ENCODE data around the gene PDE11A. TPM values are rescaled to one million over a fixed set of nuclear protein-coding genes. Genes with fewer than 3 reads are reported as not detected.

PDE11A gene
- total and polyA plus RNA-seq, 2 of the 13 experiments (the other 11 are each of a cell fraction or from before 2014, with no cell fraction given): 1.2 to 1.7 TPM

DNA sequence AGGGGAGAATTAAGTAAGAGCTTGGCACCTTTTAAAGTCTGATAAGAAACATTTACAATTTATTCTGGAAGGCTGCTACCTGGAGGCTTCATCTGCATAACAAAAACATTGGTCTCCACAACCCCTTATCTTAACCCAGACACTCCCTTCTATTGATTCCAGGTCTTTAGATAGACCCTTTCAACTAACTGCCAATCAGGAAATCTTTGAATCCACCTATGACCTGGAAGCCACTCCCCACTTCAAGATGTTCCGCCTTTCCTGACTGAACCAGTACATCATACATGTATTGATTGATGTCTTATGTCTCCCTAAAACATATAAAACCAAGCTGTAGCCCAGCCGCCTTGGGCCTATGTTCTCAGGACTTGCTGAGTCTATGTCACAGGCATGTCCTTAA, 390.6 kb downstream of the PDE11A start:
- H3K9me3 ChIP-seq (ENCODE audit: low read length): no peaks in the 10 kb centered on the region
- no peak overlapping the region for H3K27ac ChIP-seq (ENCODE audit: extremely low read length, insufficient read depth, low read length)
- POLR2A ChIA-PET: no interaction called here
- no peak overlapping the region for H3K4me2 ChIP-seq (ENCODE audit: low read depth, low read length)
- H3K36me3 ChIP-seq (replicated peaks in 1 of 2; ENCODE audit: control insufficient read depth in 1 of 2, insufficient read depth in 2 of 2, low read length in 2 of 2): no peaks in the 10 kb centered on the region
- in situ Hi-C loops (cut with HindIII; ENCODE audit: extremely low pct_ligation_motif_present, low pct_unique_long_range_greater_than_20kb) (no loop called here), intact Hi-C loops (cut with micrococcal nuclease; ENCODE audit: unreplicated experiment) (no loop called here)
- CTCF ChIA-PET (ENCODE audit: low intra/inter-chr PET ratio, low total read pairs): no interaction called here
- DNase-seq (ENCODE audit: low spot score) (no peak), ATAC-seq (no peak), FAIRE-seq (no peak)
- no peaks in the 10 kb centered on the region for H4K20me1 ChIP-seq (ENCODE audit: insufficient read depth, low read length)
- WGBS (ENCODE audit: low lambda C conversion rate): 94% methylated on average over 2 of the region's 2 CpGs
- no peaks in the 10 kb centered on the region for H3K79me2 ChIP-seq (ENCODE audit: insufficient read depth, low read length)
- H3K4me1 ChIP-seq (ENCODE audit: insufficient read depth, low read length): peaks cover 10% of the 10 kb centered on the region
- BruUV-seq (replicated peaks): no TSS peak
- H2AFZ ChIP-seq (ENCODE audit: low read length): no peak overlapping the region
- no peaks in the 10 kb centered on the region; a peak in 1 of 5 replicates for H3K27me3 ChIP-seq (ENCODE audit: control insufficient read depth in 1 of 2, insufficient read depth in 2 of 2, low read length in 2 of 2)
- H3K4me3 ChIP-seq (replicated peaks in 1 of 3; ENCODE audit: insufficient read depth in 1 of 3, low read depth in 2 of 3, low read length in 3 of 3): no peak overlapping the region
- no peak overlapping the region for H3K9ac ChIP-seq (ENCODE audit: insufficient read depth, low read depth, low read length)
- TF ChIP-seq MTF2 (CRISPR knock-in tag; IDR thresholded peaks at IDR 0.05; ENCODE audit: borderline replicate concordance): no peak
- TF ChIP-seq, protein P1, sequence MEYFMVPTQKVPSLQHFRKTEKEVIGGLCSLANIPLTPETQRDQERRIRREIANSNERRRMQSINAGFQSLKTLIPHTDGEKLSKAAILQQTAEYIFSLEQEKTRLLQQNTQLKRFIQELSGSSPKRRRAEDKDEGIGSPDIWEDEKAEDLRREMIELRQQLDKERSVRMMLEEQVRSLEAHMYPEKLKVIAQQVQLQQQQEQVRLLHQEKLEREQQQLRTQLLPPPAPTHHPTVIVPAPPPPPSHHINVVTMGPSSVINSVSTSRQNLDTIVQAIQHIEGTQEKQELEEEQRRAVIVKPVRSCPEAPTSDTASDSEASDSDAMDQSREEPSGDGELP (IDR thresholded peaks at IDR 0.05; ENCODE audit: borderline replicate concordance, low read depth): no peak
- no peak for TF ChIP-seq ZFP90 (CRISPR knock-in tag; IDR thresholded peaks at IDR 0.05; ENCODE audit: borderline replicate concordance)
- TF ChIP-seq, protein P2, sequence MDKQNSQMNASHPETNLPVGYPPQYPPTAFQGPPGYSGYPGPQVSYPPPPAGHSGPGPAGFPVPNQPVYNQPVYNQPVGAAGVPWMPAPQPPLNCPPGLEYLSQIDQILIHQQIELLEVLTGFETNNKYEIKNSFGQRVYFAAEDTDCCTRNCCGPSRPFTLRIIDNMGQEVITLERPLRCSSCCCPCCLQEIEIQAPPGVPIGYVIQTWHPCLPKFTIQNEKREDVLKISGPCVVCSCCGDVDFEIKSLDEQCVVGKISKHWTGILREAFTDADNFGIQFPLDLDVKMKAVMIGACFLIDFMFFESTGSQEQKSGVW (CRISPR knock-in tag; IDR thresholded peaks at IDR 0.05; ENCODE audit: borderline replicate concordance): no peak
- no peak for TF ChIP-seq RFXAP (CRISPR knock-in tag; IDR thresholded peaks at IDR 0.05; ENCODE audit: borderline replicate concordance)
- TF ChIP-seq, protein P3, sequence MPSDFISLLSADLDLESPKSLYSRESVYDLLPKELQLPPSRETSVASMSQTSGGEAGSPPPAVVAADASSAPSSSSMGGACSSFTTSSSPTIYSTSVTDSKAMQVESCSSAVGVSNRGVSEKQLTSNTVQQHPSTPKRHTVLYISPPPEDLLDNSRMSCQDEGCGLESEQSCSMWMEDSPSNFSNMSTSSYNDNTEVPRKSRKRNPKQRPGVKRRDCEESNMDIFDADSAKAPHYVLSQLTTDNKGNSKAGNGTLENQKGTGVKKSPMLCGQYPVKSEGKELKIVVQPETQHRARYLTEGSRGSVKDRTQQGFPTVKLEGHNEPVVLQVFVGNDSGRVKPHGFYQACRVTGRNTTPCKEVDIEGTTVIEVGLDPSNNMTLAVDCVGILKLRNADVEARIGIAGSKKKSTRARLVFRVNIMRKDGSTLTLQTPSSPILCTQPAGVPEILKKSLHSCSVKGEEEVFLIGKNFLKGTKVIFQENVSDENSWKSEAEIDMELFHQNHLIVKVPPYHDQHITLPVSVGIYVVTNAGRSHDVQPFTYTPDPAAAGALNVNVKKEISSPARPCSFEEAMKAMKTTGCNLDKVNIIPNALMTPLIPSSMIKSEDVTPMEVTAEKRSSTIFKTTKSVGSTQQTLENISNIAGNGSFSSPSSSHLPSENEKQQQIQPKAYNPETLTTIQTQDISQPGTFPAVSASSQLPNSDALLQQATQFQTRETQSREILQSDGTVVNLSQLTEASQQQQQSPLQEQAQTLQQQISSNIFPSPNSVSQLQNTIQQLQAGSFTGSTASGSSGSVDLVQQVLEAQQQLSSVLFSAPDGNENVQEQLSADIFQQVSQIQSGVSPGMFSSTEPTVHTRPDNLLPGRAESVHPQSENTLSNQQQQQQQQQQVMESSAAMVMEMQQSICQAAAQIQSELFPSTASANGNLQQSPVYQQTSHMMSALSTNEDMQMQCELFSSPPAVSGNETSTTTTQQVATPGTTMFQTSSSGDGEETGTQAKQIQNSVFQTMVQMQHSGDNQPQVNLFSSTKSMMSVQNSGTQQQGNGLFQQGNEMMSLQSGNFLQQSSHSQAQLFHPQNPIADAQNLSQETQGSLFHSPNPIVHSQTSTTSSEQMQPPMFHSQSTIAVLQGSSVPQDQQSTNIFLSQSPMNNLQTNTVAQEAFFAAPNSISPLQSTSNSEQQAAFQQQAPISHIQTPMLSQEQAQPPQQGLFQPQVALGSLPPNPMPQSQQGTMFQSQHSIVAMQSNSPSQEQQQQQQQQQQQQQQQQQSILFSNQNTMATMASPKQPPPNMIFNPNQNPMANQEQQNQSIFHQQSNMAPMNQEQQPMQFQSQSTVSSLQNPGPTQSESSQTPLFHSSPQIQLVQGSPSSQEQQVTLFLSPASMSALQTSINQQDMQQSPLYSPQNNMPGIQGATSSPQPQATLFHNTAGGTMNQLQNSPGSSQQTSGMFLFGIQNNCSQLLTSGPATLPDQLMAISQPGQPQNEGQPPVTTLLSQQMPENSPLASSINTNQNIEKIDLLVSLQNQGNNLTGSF (CRISPR knock-in tag; IDR thresholded peaks at IDR 0.05): no peak
- TF ChIP-seq ZMYM4 (CRISPR knock-in tag; IDR thresholded peaks at IDR 0.05): no peak
- TF ChIP-seq, protein P4, sequence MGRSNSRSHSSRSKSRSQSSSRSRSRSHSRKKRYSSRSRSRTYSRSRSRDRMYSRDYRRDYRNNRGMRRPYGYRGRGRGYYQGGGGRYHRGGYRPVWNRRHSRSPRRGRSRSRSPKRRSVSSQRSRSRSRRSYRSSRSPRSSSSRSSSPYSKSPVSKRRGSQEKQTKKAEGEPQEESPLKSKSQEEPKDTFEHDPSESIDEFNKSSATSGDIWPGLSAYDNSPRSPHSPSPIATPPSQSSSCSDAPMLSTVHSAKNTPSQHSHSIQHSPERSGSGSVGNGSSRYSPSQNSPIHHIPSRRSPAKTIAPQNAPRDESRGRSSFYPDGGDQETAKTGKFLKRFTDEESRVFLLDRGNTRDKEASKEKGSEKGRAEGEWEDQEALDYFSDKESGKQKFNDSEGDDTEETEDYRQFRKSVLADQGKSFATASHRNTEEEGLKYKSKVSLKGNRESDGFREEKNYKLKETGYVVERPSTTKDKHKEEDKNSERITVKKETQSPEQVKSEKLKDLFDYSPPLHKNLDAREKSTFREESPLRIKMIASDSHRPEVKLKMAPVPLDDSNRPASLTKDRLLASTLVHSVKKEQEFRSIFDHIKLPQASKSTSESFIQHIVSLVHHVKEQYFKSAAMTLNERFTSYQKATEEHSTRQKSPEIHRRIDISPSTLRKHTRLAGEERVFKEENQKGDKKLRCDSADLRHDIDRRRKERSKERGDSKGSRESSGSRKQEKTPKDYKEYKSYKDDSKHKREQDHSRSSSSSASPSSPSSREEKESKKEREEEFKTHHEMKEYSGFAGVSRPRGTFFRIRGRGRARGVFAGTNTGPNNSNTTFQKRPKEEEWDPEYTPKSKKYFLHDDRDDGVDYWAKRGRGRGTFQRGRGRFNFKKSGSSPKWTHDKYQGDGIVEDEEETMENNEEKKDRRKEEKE (IDR thresholded peaks at IDR 0.05): no peak
- TF ChIP-seq ZBTB38 (CRISPR knock-in tag; IDR thresholded peaks at IDR 0.05): no peak
- TF ChIP-seq, protein P5, sequence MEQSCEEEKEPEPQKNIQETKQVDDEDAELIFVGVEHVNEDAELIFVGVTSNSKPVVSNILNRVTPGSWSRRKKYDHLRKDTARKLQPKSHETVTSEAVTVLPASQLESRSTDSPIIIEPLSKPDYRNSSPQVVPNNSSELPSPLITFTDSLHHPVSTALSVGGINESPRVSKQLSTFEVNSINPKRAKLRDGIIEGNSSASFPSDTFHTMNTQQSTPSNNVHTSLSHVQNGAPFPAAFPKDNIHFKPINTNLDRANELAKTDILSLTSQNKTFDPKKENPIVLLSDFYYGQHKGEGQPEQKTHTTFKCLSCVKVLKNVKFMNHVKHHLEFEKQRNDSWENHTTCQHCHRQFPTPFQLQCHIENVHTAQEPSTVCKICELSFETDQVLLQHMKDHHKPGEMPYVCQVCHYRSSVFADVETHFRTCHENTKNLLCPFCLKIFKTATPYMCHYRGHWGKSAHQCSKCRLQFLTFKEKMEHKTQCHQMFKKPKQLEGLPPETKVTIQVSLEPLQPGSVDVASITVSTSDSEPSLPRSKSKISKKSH (CRISPR knock-in tag; IDR thresholded peaks at IDR 0.05; ENCODE audit: borderline replicate concordance): no peak
- no peak for TF ChIP-seq ZNF234 (CRISPR knock-in tag; conservative IDR thresholded peaks at IDR 0.05)
- no peak for TF ChIP-seq SP140L (CRISPR knock-in tag; IDR thresholded peaks at IDR 0.05; ENCODE audit: borderline replicate concordance)
- TF ChIP-seq ONECUT2 (CRISPR knock-in tag; IDR thresholded peaks at IDR 0.05): no peak
- TF ChIP-seq NBN (conservative IDR thresholded peaks at IDR 0.05): no peak
